ENCODE measurements around the gene AXIN2. TPM values are rescaled to one million over a fixed set of nuclear protein-coding genes. Genes with fewer than 3 reads are reported as not detected.
A peak's percentile ranks its signal among the peaks of the same experiment; 100 is the strongest.

AXIN2 gene
- total RNA-seq, 1 donor from 2014 or later = 17.9 TPM

DNA sequence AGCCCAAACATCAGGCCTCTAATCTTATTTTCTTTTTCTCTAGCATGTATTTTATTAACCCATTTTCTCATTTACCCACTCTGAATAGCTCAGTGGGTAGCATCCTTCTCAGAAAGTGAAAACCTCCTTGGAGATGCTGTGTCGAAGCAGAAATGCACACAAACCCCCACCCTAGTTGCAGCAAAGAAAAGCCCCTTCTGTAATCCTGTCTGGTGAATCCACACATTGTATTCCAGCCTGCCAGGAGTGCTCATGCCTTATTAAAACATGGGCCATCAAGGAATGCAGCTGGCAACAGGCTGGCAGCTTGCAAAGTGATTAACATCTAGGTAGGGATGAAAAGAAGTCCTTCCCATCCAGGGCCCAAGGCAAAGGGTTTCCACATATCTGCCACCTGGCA lies 39.7 kb upstream of the AXIN2 start:
- no peaks in the 10 kb centered on the region for H3K27me3 ChIP-seq
- H3K36me3 ChIP-seq = no peaks in the 10 kb centered on the region
- H3K27ac ChIP-seq = no peak overlapping the region
- no peaks in the 10 kb centered on the region for H3K4me1 ChIP-seq
- H3K4me3 ChIP-seq = no peak overlapping the region
- no peak for DNase-seq (ENCODE audit: extremely low spot score in 2 of 2)
- intact Hi-C loops (cut with DNase I) = no loop called here
- TF ChIP-seq POLR2AphosphoS5 (IDR thresholded peaks at IDR 0.05; ENCODE audit: insufficient read depth in 1 of 2, low read depth in 1 of 2) (no peak), POLR2A (IDR thresholded peaks at IDR 0.05) (no peak)
- TF ChIP-seq, protein P1, sequence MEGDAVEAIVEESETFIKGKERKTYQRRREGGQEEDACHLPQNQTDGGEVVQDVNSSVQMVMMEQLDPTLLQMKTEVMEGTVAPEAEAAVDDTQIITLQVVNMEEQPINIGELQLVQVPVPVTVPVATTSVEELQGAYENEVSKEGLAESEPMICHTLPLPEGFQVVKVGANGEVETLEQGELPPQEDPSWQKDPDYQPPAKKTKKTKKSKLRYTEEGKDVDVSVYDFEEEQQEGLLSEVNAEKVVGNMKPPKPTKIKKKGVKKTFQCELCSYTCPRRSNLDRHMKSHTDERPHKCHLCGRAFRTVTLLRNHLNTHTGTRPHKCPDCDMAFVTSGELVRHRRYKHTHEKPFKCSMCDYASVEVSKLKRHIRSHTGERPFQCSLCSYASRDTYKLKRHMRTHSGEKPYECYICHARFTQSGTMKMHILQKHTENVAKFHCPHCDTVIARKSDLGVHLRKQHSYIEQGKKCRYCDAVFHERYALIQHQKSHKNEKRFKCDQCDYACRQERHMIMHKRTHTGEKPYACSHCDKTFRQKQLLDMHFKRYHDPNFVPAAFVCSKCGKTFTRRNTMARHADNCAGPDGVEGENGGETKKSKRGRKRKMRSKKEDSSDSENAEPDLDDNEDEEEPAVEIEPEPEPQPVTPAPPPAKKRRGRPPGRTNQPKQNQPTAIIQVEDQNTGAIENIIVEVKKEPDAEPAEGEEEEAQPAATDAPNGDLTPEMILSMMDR (IDR thresholded peaks at IDR 0.05) = no peak
- H3K9me3 ChIP-seq = no peaks in the 10 kb centered on the region

DNA sequence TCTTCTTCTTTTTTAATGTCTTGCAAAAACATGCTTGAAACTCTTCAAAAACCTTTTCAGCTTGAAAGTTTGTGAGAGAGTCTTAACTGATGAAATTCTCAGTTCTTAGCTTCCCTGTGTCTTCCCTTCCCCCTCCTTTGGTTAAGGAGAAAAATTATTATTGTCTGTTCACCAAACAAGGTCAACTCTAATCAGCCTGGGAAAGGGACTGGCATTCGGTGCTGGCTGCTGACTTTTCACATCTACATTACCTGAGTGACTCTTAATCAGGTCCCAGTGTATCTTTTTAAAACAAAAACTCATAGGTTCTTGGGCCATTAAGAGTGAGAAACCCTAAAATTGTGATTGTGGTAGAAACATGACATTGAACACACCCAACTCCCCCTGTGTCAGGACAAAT lies 39.1 kb upstream of the AXIN2 start:
- DNase-seq (ENCODE audit: extremely low spot score in 2 of 2) = no peak
- Histone ChIP-seq H3K27me3 (no peaks in the 10 kb centered on the region), H3K36me3 (no peaks in the 10 kb centered on the region), H3K9me3 (no peaks in the 10 kb centered on the region), H3K4me3 (no peak overlapping the region), H3K4me1 (peaks cover 1% of the 10 kb centered on the region), H3K27ac (no peak overlapping the region)
- intact Hi-C loops (cut with DNase I) = no loop called here
- TF ChIP-seq POLR2AphosphoS5 (IDR thresholded peaks at IDR 0.05; ENCODE audit: insufficient read depth in 1 of 2, low read depth in 1 of 2) (no peak), POLR2A (IDR thresholded peaks at IDR 0.05) (no peak)
- TF ChIP-seq, protein P1 (IDR thresholded peaks at IDR 0.05) = no peak

DNA sequence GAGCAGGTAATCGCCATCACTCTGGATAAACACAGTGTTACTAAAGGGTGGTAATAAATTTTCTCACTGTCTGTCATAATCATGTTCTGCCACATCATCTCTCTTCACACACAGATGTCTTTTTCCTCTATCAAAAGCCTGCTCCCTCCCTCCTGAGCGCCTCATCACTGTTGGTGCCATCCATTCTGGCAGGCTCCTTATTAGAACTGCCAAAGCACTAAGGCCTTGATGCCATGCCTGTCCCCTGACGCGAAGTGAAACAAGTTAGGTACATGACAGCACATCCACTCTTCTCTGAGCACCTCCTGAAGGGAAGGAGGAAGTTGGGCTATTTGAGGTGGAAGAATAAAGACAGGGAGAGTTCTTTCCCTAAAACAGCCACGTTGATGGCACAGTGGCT lies 38.2 kb upstream of the AXIN2 start:
- Histone ChIP-seq H3K9me3 (no peaks in the 10 kb centered on the region), H3K36me3 (no peaks in the 10 kb centered on the region), H3K27ac (no peak overlapping the region), H3K4me1 (peaks cover 10% of the 10 kb centered on the region), H3K4me3 (no peak overlapping the region), H3K27me3 (no peaks in the 10 kb centered on the region)
- TF ChIP-seq POLR2AphosphoS5 (IDR thresholded peaks at IDR 0.05; ENCODE audit: insufficient read depth in 1 of 2, low read depth in 1 of 2) (no peak), POLR2A (IDR thresholded peaks at IDR 0.05) (no peak)
- TF ChIP-seq, protein P1 (IDR thresholded peaks at IDR 0.05) = no peak
- intact Hi-C loops (cut with DNase I) = no loop called here
- DNase-seq (ENCODE audit: extremely low spot score in 2 of 2) = no peak

DNA sequence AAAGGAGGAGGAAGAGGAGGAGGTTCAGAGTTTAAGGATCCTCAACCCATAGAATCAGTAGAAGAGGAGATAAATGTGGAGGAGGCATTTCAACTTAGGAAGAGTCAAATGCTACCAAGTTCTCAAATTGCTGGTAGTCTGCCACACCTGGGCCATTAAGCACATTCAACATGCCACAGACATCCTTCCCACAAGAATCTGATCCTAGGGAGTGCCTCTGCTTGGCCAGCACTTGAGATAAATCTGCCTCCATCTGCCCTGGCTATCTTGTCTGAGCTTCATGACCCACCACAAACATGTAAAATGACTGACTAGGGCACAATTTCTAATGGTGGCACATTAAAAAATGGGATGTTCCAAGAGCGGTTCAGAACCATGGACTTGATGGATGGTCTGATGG lies 37.3 kb upstream of the AXIN2 start:
- DNase-seq (ENCODE audit: extremely low spot score in 2 of 2) = no peak
- intact Hi-C loops (cut with DNase I) = no loop called here
- TF ChIP-seq POLR2A (IDR thresholded peaks at IDR 0.05) = no peak
- no peak for TF ChIP-seq POLR2AphosphoS5 (IDR thresholded peaks at IDR 0.05; ENCODE audit: insufficient read depth in 1 of 2, low read depth in 1 of 2)
- TF ChIP-seq, protein P1 (IDR thresholded peaks at IDR 0.05) = no peak

DNA sequence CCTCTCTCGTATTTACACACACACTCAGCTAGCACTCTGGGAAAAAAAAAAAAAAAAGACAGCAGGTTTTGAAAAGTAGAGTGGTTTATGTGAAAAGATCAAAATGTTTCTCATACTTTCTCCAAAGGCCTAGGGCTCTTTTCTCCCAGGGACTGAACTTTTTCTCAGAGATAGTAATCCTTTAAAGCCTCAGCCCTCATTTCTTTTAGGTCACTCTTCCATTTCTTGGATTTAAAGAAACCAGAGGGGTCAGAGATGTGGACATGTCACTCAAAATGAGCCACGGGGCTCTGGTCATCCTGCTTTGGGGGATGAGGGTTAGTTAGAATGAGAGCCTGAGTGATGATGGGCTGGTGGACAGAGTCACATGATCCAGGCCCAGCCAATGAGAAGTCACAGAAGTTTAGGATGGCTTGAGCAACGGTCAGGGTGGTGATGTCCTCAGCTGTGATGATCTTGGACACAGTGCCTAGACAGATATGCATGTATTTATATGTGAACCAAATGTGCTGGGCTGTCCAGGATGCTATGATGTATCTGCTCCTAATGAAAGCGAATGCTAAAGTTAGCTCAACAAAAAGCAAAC lies 33.7 kb upstream of the AXIN2 start:
- Histone ChIP-seq H3K9me3 (no peaks in the 10 kb centered on the region), H3K4me1 (peaks cover 20% of the 10 kb centered on the region), H3K4me3 (no peak overlapping the region), H3K36me3 (no peaks in the 10 kb centered on the region), H3K27ac (peak overlapping the region; percentile 71), H3K27me3 (no peaks in the 10 kb centered on the region)
- intact Hi-C loops (cut with DNase I) = no loop called here
- TF ChIP-seq POLR2AphosphoS5 (IDR thresholded peaks at IDR 0.05; ENCODE audit: insufficient read depth in 1 of 2, low read depth in 1 of 2) (no peak), POLR2A (IDR thresholded peaks at IDR 0.05) (no peak)
- TF ChIP-seq, protein P1 (IDR thresholded peaks at IDR 0.05) = no peak
- DNase-seq (ENCODE audit: extremely low spot score in 2 of 2) = no peak

More for the DNA sequence above, 37.3 kb upstream of the AXIN2 start:
- peaks cover 16% of the 10 kb centered on the region for H3K4me1 ChIP-seq
- no peaks in the 10 kb centered on the region for H3K9me3 ChIP-seq
- no peak overlapping the region for H3K4me3 ChIP-seq
- no peaks in the 10 kb centered on the region for H3K36me3 ChIP-seq
- no peak overlapping the region for H3K27ac ChIP-seq
- no peaks in the 10 kb centered on the region for H3K27me3 ChIP-seq

Data from vagina (tissue), 2 donors.